ENCODE data around the gene C1orf87.
A peak's percentile ranks its signal among the peaks of the same experiment; 100 is the strongest.

The C1orf87 gene

GRCh38 chr1:60073605-60074278 lies at the start of gene C1orf87:
TSS of gene C1orf87 (minus strand) at chr1:60073770. CDS start at chr1:60072643, 1,127 bp downstream.
- DNase-seq (ENCODE audit: low read depth), result no peak

- no peak for DNase-seq (ENCODE audit: low read depth)
Measured at GRCh38 chr1:60118085-60118484, 44.5 kb upstream of the C1orf87 start.

GRCh38 chr1:60114745-60115318 lies 41.3 kb upstream of the C1orf87 start:
- no peak for DNase-seq (ENCODE audit: low read depth)

GRCh38 chr1:60113596-60113995 lies 40.0 kb upstream of the C1orf87 start:
- no peak for DNase-seq (ENCODE audit: low read depth)

- no peak for DNase-seq (ENCODE audit: low read depth)
Measured at GRCh38 chr1:60113028-60113427, 39.5 kb upstream of the C1orf87 start.

- DNase-seq (ENCODE audit: low read depth), result no peak
Measured at GRCh38 chr1:60111716-60112115, 38.1 kb upstream of the C1orf87 start.

GRCh38 chr1:60111118-60111517 lies 37.5 kb upstream of the C1orf87 start:
- DNase-seq (ENCODE audit: low read depth), result no peak

- no peak for DNase-seq (ENCODE audit: low read depth)
Measured at GRCh38 chr1:60108196-60108595, 34.6 kb upstream of the C1orf87 start.

- DNase-seq (ENCODE audit: low read depth), result peak; percentile 44
Measured at GRCh38 chr1:60103186-60103585, 29.6 kb upstream of the C1orf87 start.

- DNase-seq (ENCODE audit: low read depth), result peak; percentile 53
Measured at GRCh38 chr1:60102267-60103061, 28.9 kb upstream of the C1orf87 start.

- DNase-seq (ENCODE audit: low read depth), result no peak
Measured at GRCh38 chr1:60101516-60101915, 27.9 kb upstream of the C1orf87 start.

GRCh38 chr1:60091195-60091715 lies 17.7 kb upstream of the C1orf87 start:
- DNase-seq (ENCODE audit: low read depth), result no peak

- no peak for DNase-seq (ENCODE audit: low read depth)
Measured at GRCh38 chr1:60090655-60091054, 17.1 kb upstream of the C1orf87 start.

- DNase-seq (ENCODE audit: low read depth), result peak; percentile 17
Measured at GRCh38 chr1:60088620-60089155, 15.1 kb upstream of the C1orf87 start.

- DNase-seq (ENCODE audit: low read depth), result no peak
Measured at GRCh38 chr1:60087681-60088080, 14.1 kb upstream of the C1orf87 start.

GRCh38 chr1:60078182-60078581 lies 4.6 kb upstream of the C1orf87 start:
- DNase-seq (ENCODE audit: low read depth), result peak; percentile 9

- no peak for DNase-seq (ENCODE audit: low read depth)
Measured at GRCh38 chr1:60071296-60071695, 2.3 kb downstream of the C1orf87 start.

GRCh38 chr1:60069691-60070090 lies 3.9 kb downstream of the C1orf87 start:
- DNase-seq (ENCODE audit: low read depth), result no peak

GRCh38 chr1:60068393-60069045 lies 5.1 kb downstream of the C1orf87 start:
- peak; percentile 90 for DNase-seq (ENCODE audit: low read depth)

- peak; percentile 73 for DNase-seq (ENCODE audit: low read depth)
Measured at GRCh38 chr1:60066001-60066400, 7.6 kb downstream of the C1orf87 start.

GRCh38 chr1:60065199-60065598 lies 8.4 kb downstream of the C1orf87 start:
- DNase-seq (ENCODE audit: low read depth), result no peak

- DNase-seq (ENCODE audit: low read depth), result no peak
Measured at GRCh38 chr1:60063561-60063960, 10.0 kb downstream of the C1orf87 start.

Measured in fibroblast of gingiva (primary cell).